Measurements from ENCODE around the gene STOX1.

- TF ChIP-seq CTCF (conservative IDR thresholded peaks at IDR 0.05 in 1 of 2, IDR thresholded peaks at IDR 0.05 in 1 of 2; ENCODE audit: low read depth in 1 of 2, low read length in 2 of 2): no peak
- TF ChIP-seq EZH2 (IDR thresholded peaks at IDR 0.05; ENCODE audit: low read length, missing control alignments): no peak
Measured at GRCh38 chr10:68876246-68877138, 49.2 kb downstream of the STOX1 start.
